Ectodermal cell (in vitro differentiated cells): ENCODE results near the gene ZNF319.

Experiments
- H3K27ac ChIP-seq: 2 replicates; pipeline ENCODE4 v1.7.0; 2013; ENCODE audit warnings: mild to moderate bottlenecking, low read depth, low read length; ENCODE audit not compliant: insufficient read depth, poor library complexity, severe bottlenecking
- H3K27me3 ChIP-seq: 2 replicates; pipeline ENCODE4 v1.7.0; 2013; ENCODE audit warnings: mild to moderate bottlenecking, low read length; ENCODE audit not compliant: insufficient read depth, control insufficient read depth, poor library complexity, severe bottlenecking
- H3K36me3 ChIP-seq: one replicate; pipeline ENCODE4 v1.7.0; 2013; ENCODE audit warnings: low read length; ENCODE audit not compliant: control insufficient read depth, insufficient read depth
- H3K4me1 ChIP-seq: one replicate; pipeline ENCODE4 v1.7.0; 2013; ENCODE audit warnings: low read length; ENCODE audit not compliant: control insufficient read depth, insufficient read depth
- H3K4me3 ChIP-seq: 2 replicates; pipeline ENCODE4 v1.7.0; 2013; ENCODE audit warnings: low read depth, low read length, control low read depth; ENCODE audit not compliant: insufficient read depth
- H3K9me3 ChIP-seq: 2 replicates; pipeline ENCODE4 v1.7.0; 2013; ENCODE audit warnings: mild to moderate bottlenecking, low read length, moderate library complexity; ENCODE audit not compliant: control insufficient read depth
- WGBS, 2 experiments: methylation state at CpG; one replicate each; pipeline ENCODE4 v1.1.7; 2013; ENCODE audit warnings: missing lambda C conversion rate in 2 of 2; 5-methylcytosine and 5-hydroxymethylcytosine counted together

Gene ZNF319

DNA sequence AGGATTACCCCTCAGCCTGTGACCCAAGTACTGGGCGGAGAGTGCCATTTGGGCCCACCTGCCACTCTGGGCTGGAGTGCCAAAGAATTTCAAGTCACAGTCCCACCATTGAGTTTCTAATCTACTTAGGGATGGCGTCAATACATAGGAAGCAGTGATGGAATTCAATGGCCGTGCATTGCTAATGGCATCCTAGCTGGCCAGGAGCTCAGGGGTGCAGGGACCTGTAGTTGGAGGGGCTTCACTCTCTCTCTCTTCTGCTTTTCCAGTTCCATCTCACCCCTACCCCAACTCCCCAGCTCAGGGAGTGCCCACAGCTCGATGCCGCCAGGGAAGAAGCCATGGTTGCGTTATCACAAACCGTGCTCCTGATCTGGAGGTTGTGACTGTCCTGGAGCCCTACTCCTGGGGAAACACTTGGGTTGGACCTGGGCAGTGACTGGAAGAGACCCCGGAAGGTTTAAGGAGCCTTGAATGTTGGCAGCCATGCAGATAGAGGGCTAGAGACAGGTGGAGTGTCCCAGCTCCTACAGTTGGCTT is 27.5 kb upstream of the ZNF319 start:
- Histone ChIP-seq H3K9me3 (no peaks in the 10 kb centered on the region), H3K4me3 (no peak overlapping the region), H3K36me3 (no peaks in the 10 kb centered on the region), H3K27me3 (peaks cover 43% of the 10 kb centered on the region), H3K4me1 (peaks cover 25% of the 10 kb centered on the region), H3K27ac (no peak overlapping the region)
- 63 to 64% methylated on average over 8 of the region's 8 CpGs for WGBS, 2 experiments

DNA sequence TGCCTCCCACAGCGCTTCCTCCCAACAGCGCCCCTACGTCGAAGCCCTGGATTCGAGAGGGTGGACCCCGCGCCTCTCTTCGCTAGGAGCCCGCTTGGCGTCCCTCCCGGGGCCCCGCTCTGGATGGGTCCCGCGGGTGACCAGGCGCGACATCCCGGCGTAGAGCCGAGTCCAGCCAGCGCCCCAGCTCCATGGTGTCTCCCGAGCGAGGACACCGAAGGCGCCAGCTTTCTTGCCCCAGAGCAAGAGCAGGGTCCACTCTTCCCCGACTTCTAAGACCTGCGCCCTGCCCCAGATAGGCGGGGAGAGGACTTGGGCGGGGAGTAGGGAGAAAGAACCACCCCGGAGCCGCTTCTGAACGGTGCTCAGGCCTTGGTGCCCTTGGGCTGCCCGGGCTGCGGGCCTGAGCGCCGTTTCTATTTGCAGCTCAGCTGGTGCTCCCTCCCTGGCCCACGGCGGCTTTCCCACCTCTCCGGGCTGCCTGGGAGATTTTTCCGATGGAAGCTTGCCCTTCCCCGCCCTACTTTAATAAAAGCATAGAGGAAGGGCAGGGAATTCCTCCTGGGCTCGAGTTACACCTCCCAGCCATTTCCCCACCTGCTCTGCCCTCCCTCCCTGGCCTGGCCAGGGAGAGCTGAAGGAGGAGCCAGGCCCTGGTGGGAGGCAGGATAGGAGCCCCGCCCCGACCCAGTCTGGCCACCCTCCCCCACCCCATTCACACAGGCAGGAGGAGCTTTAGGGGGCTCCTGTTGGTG is 26.9 kb upstream of the ZNF319 start:
- peaks cover 26% of the 10 kb centered on the region for H3K4me1 ChIP-seq
- H3K27ac ChIP-seq, result no peak overlapping the region
- H3K4me3 ChIP-seq, result peak overlapping the region; percentile 69
- no peaks in the 10 kb centered on the region for H3K36me3 ChIP-seq
- WGBS, 2 experiments, result 0% methylated on average over 41 to 43 of the region's 43 CpGs
- no peaks in the 10 kb centered on the region for H3K9me3 ChIP-seq
- peaks cover 43% of the 10 kb centered on the region for H3K27me3 ChIP-seq

- no peaks in the 10 kb centered on the region for H3K9me3 ChIP-seq
- peak overlapping the region; percentile 69 for H3K4me3 ChIP-seq
- H3K27me3 ChIP-seq, result peaks cover 43% of the 10 kb centered on the region
- peaks cover 28% of the 10 kb centered on the region for H3K4me1 ChIP-seq
- WGBS, 2 experiments, result 0% methylated on average over 38 of the region's 38 CpGs
- H3K27ac ChIP-seq, result no peak overlapping the region
- no peaks in the 10 kb centered on the region for H3K36me3 ChIP-seq
These were observed 26.3 kb upstream of the ZNF319 start for GRCh38 chr16:58026705-58027160.

DNA sequence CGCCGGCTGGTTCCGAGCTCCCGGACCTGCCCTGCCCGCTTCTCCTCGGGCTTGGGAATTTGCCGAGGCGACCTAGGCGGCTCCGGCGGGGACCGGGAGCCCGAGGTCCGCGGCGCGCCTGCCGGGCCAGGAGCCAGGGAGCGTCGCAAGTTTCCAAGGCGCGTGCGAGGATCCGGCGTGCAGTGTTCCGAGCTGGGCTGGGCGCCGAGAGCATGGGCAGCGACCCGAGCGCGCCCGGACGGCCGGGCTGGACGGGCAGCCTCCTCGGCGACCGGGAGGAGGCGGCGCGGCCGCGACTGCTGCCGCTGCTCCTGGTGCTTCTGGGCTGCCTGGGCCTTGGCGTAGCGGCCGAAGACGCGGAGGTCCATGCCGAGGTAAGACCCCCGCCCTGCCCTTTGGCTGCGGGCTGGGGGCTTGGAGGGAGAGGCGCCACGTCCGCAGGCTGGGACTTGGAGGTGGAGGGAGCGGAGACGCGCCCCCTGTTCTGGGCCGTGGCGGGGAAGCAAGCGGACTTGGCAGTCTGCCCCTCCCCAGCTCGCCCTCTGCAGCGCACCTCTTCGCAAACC is 25.8 kb upstream of the ZNF319 start:
- H3K4me3 ChIP-seq, result peak overlapping the region; percentile 69
- 0% methylated on average over 65 of the region's 65 CpGs for WGBS, 2 experiments
- peaks cover 28% of the 10 kb centered on the region for H3K4me1 ChIP-seq
- no peaks in the 10 kb centered on the region for H3K9me3 ChIP-seq
- H3K27me3 ChIP-seq, result peaks cover 43% of the 10 kb centered on the region
- H3K36me3 ChIP-seq, result no peaks in the 10 kb centered on the region
- H3K27ac ChIP-seq, result no peak overlapping the region

DNA sequence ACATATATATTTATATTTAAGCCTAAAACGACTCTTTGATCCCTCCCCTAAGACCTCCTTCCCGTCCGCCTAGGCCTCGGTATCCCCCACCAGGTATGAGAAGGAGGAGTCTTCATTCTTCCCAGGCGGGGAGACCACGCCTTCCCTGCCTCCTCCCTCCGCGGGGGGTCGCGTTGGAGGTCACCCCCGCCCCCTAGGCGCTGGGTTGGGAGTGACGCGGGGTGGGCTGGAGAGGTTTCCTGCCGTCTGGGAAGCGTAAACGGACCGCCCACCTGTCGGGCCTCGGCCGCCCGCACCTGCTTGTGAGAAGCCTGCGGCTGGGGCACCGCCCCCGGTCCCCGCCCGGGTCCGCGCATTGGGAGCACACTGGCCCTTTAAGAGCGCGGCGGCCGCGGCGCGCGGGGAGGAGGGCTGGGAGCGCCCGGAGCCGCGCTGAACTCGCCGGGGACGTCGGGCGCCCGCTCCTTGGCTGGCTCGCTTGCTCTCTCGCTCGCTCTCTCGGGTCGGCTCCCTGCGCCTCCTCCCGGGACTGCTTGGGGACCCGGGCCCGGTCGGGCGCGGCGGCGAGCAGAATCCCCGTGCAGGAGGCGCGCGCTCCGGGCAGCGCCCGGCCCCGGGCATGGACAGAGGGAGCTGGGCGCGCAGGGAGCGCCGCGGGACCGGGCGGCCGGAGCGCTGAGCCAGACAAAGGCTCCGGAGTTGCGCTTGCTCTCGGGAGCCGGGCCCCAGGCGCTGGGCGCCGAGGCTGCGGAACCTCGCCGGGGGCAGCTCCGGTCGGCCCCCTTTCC is 25.1 kb upstream of the ZNF319 start, which contains the start of gene MMP15:
MMP15 (plus strand) TSS at position 404 of the 788 bp plus-strand sequence. CDS start 597 bp downstream, outside the sequence.
- H3K27ac ChIP-seq, result no peak within 1 kb of the TSS
- 0 to 1% methylated on average over 89 to 90 of the region's 90 CpGs for WGBS, 2 experiments
- H3K36me3 ChIP-seq, result no peaks in the 10 kb centered on the region
- peak within 1 kb of the TSS; percentile 69 for H3K4me3 ChIP-seq
- peaks cover 43% of the 10 kb centered on the region for H3K27me3 ChIP-seq
- H3K4me1 ChIP-seq, result peaks cover 28% of the 10 kb centered on the region
- no peaks in the 10 kb centered on the region for H3K9me3 ChIP-seq

DNA sequence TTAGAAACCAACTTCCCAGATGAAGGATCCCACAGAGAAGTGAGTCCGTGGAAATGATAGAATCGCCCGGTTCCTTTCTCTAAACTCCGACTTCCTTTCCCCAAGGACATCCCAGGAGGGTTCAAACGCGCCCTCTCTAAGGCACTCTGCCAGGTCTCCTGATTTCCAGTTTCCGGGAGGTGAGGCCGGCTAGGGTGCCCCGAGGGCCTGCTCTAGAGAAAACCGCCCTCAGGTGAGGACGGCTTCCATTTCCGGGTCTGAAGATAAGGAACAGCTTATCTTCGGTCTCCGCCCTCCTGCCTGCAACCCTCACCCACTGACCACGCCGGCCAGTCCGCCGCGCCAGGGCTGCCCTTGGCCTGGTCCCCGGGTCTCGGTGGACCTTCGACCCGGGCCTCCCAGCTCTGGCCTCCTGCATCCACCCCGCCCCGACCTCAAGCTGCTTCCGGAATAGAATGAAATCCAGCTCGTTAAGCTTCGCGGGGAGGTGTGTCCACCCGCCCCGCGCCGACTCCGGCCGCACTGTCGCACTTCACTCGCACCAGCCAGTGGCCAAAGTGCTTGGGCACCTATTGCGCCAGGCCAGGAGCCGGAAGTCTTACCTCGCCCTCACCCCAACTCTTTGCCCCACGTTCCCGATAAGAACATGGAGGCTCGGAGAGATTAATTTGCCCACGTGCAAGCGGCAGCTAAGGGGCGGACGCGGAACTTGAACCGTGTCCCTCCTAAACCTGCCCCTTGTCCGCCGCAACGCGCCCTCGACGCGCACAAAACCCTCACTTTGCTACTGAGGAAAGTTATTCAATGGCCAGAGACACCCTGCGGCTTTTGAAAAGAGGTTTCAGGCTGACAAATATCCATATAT is 24.2 kb upstream of the ZNF319 start:
- peaks cover 43% of the 10 kb centered on the region for H3K27me3 ChIP-seq
- H3K4me3 ChIP-seq, result peak overlapping the region; percentile 69
- 16% methylated on average over 56 to 57 of the region's 57 CpGs for WGBS, 2 experiments
- H3K36me3 ChIP-seq, result no peaks in the 10 kb centered on the region
- peaks cover 25% of the 10 kb centered on the region for H3K4me1 ChIP-seq
- H3K27ac ChIP-seq, result no peak overlapping the region
- no peaks in the 10 kb centered on the region for H3K9me3 ChIP-seq

GRCh38 chr16:58022601-58023371 is 22.3 kb upstream of the ZNF319 start:
- Histone ChIP-seq H3K36me3 (no peaks in the 10 kb centered on the region), H3K9me3 (no peaks in the 10 kb centered on the region), H3K4me3 (no peak overlapping the region), H3K27me3 (peaks cover 43% of the 10 kb centered on the region), H3K4me1 (peaks cover 17% of the 10 kb centered on the region), H3K27ac (no peak overlapping the region)
- 53 to 55% methylated on average over 16 to 18 of the region's 18 CpGs for WGBS, 2 experiments

GRCh38 chr16:58021661-58022551 is 21.4 kb upstream of the ZNF319 start:
- Histone ChIP-seq H3K9me3 (no peaks in the 10 kb centered on the region), H3K4me1 (peaks cover 12% of the 10 kb centered on the region), H3K36me3 (no peaks in the 10 kb centered on the region), H3K4me3 (no peak overlapping the region), H3K27me3 (peaks cover 37% of the 10 kb centered on the region), H3K27ac (no peak overlapping the region)
- 90 to 91% methylated on average over 8 of the region's 8 CpGs for WGBS, 2 experiments
